ENCODE measurements around the gene TEX55.

The TEX55 gene

DNA sequence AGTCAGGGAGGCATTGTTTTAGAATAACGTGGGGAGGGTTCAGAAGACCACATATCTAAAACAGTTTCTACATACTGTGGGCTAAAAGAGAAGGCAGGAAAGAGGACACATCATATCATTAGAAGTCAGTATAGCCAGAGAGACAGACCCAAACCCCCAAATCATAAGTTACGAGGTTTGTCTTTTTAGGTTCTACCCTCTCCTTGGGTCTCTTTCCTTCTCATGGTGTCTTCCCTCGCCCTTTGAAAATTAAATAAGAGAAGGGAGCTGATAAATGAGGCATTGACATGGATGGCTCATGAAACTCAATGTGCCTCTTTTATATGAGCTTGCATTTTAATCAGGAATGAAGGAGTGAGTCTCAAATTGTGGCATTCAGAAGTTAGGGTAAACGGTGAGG lies 30.8 kb downstream of the TEX55 start:
- no peak for DNase-seq (ENCODE audit: low read depth)
- no peak for TF ChIP-seq CTCF (IDR thresholded peaks at IDR 0.05; ENCODE audit: control insufficient read depth, insufficient read depth, low read depth, low read length, missing control alignments)
- no peak overlapping the region for H3K4me3 ChIP-seq (ENCODE audit: control insufficient read depth, low read depth, low read length)

- DNase-seq (ENCODE audit: low read depth), result no peak
- no peak overlapping the region for H3K4me3 ChIP-seq (ENCODE audit: control insufficient read depth, low read depth, low read length)
- no peak for TF ChIP-seq CTCF (IDR thresholded peaks at IDR 0.05; ENCODE audit: control insufficient read depth, insufficient read depth, low read depth, low read length, missing control alignments)
Measured at GRCh38 chr3:119177321-119177720, 31.4 kb downstream of the TEX55 start.

DNA sequence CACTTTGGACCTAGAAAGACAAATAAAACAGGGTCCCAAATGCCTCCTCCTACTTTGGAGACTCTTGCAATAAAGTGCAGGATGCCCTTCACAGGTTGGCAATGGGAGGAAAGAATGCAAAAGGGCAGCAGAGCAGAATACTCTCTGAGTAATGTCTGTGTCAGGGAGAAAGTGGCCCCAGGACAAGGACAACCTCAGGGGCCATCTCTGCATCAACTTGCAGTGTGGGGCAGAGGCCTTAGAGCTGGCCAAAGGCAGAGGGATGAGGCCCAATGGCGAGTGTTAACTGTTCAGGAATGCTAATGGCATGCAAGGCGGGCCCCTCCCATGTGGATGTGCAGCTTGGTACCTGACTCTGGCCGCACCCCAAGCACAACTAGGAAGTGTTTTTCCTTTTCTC lies 35.8 kb downstream of the TEX55 start:
- no peak overlapping the region for H3K4me3 ChIP-seq (ENCODE audit: control insufficient read depth, low read depth, low read length)
- DNase-seq (ENCODE audit: low read depth), result no peak
- no peak for TF ChIP-seq CTCF (IDR thresholded peaks at IDR 0.05; ENCODE audit: control insufficient read depth, insufficient read depth, low read depth, low read length, missing control alignments)

DNA sequence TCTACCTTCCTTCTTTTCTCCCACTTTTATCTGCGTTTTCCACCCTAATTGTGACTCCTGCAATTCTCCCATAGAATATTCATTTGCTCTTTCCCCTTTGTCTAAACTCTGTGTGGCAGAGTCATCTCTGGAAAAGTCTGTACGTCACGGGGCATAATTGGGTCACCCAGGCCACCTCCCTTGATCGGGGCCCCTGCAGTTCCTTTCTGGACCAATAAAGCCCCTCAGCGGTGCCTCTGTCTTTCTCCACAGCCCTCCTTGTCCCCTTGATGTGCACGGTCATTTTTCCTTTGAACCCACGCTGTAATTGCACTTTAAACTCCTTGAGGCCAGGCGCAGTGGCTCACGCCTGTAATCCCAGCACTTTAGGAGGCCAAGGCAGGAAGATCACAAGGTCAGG lies 38.1 kb downstream of the TEX55 start:
- no peak overlapping the region for H3K4me3 ChIP-seq (ENCODE audit: control insufficient read depth, low read depth, low read length)
- DNase-seq (ENCODE audit: low read depth), result no peak
- TF ChIP-seq CTCF (IDR thresholded peaks at IDR 0.05; ENCODE audit: control insufficient read depth, insufficient read depth, low read depth, low read length, missing control alignments), result no peak

DNA sequence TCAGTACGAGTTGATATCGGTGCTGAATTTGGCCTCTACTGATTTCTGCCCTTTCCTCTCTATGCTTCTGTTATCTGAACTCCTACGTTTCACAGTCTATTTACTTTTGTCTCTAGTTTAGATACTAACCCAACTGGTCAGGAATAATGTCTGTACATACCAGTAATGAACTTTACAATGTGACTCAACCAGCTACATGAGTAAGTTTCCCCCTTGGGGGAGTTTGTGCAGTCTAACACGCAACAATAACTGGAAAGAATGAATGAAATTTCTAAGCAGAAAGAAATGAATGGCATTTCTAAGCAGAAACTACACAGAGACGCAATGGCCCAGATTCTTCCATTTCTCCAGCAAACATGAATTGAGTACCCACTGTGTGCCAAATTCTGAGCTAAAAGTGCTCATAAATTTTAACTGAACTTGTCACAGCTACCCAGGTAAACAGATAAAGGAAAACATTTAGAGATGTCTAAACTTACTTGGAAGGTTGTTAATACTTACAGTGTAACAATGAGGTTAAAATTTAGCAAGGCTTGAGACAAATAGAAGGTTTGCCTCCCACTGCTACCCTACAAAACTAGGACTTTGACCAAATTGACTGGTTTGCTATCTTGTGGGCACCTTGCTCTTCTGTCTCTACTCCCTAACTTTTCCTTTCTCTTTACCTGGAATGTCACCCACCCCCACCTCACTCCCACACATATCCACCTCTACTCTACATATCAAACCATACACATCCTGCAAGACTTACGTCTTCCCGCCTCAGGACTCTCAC lies 39.0 kb downstream of the TEX55 start:
- no peak overlapping the region for H3K4me3 ChIP-seq (ENCODE audit: control insufficient read depth, low read depth, low read length)

GRCh38 chr3:119187266-119187665 lies 41.3 kb downstream of the TEX55 start:
- no peak overlapping the region for H3K4me3 ChIP-seq (ENCODE audit: control insufficient read depth, low read depth, low read length)
- TF ChIP-seq CTCF (IDR thresholded peaks at IDR 0.05; ENCODE audit: control insufficient read depth, insufficient read depth, low read depth, low read length, missing control alignments), result no peak
- DNase-seq (ENCODE audit: low read depth), result no peak

More for the DNA sequence above, 39.0 kb downstream of the TEX55 start:
- no peak for TF ChIP-seq CTCF (IDR thresholded peaks at IDR 0.05; ENCODE audit: control insufficient read depth, insufficient read depth, low read depth, low read length, missing control alignments)
- DNase-seq (ENCODE audit: low read depth), result peak; percentile 83
